CD1c-positive myeloid dendritic cell (primary cell): Measurements from ENCODE around the gene PTH2.
"Not testable (repeated sequence)": the region's sequence is repeated elsewhere in the genome, so short reads cannot be mapped to it uniquely, and the experiment has no call there.

Source experiments
- DNase-seq: peaks from one replicate; pipeline ENCODE4 v3.0.0-alpha.2; 2016; ENCODE audit errors: extremely low spot score

The PTH2 gene

GRCh38 chr19:49378512-49378911 is 44.7 kb downstream of the PTH2 start:
- no peak for DNase-seq

GRCh38 chr19:49374665-49375434 is 48.4 kb downstream of the PTH2 start:
- no peak for DNase-seq

GRCh38 chr19:49373174-49373573 is 50.1 kb downstream of the PTH2 start:
- not testable (repeated sequence) for DNase-seq
